Motor neuron (in vitro differentiated cells): ENCODE data around the gene FARP1. TPM values are rescaled to one million over a fixed set of nuclear protein-coding genes. Genes with fewer than 3 reads are reported as not detected.

Experiments used
- ATAC-seq, 8 experiments: fragments of 200-7000 bp; cut with Tn5 transposase; replicated peaks in 6 of 8; 2 replicates each; pipeline ENCODE4 v1.8.0; 2021; ENCODE audit warnings: mild to moderate bottlenecking in 8 of 8, moderate library complexity in 8 of 8
- H3K27ac ChIP-seq, 2 donors: fragments of 250-450 bp; sonication (Bioruptor Pico); 2 replicates each; pipeline ENCODE4 v1.9.0; 2021; ENCODE audit warnings: antibody characterized with exemption in 2 of 2, mild to moderate bottlenecking in 2 of 2, moderate library complexity in 1 of 2
- H3K4me1 ChIP-seq, 2 donors: fragments of 250-450 bp; sonication (Bioruptor Pico); replicated peaks in 1 of 2; 2 replicates each; pipeline ENCODE4 v1.6.1; 2021; ENCODE audit warnings: antibody characterized with exemption in 2 of 2, mild to moderate bottlenecking in 2 of 2, moderate library complexity in 1 of 2
- H3K4me3 ChIP-seq, 5 donors: fragments of 250-450 bp; sonication (Bioruptor Pico); 2 replicates each; pipeline ENCODE4 v1.9.0; 2021; ENCODE audit warnings: antibody characterized with exemption in 5 of 5, mild to moderate bottlenecking in 5 of 5, moderate library complexity in 4 of 5
- WGBS, 10 experiments: fragments of 450-650 bp; shearing (Covaris generic); methylation state at CpG; one replicate each; pipeline ENCODE4 v1.0.0; 2022; 5-methylcytosine and 5-hydroxymethylcytosine counted together
- in situ Hi-C, 9 experiments: fragments of 400-800 bp; cut with MboI; loops; one replicate each; pipeline ENCODE4 v1.15.0; 2021; ENCODE audit warnings: low sequenced_read_pairs in 9 of 9, low pct_unique_long_range_greater_than_20kb in 2 of 9; ENCODE audit not compliant: unreplicated experiment in 9 of 9
- total RNA-seq, 8 experiments: library from RNA; unstranded; fragments of 300-600 nt; gene quantifications; 2 replicates each; pipeline versions ENCODE4 v1.2.3 to v1.2.4, GENCODE V29; 2022

The FARP1 gene
- total RNA-seq, 8 experiments from 2014 or later = 6.5 to 349 (median 25.6) TPM

DNA sequence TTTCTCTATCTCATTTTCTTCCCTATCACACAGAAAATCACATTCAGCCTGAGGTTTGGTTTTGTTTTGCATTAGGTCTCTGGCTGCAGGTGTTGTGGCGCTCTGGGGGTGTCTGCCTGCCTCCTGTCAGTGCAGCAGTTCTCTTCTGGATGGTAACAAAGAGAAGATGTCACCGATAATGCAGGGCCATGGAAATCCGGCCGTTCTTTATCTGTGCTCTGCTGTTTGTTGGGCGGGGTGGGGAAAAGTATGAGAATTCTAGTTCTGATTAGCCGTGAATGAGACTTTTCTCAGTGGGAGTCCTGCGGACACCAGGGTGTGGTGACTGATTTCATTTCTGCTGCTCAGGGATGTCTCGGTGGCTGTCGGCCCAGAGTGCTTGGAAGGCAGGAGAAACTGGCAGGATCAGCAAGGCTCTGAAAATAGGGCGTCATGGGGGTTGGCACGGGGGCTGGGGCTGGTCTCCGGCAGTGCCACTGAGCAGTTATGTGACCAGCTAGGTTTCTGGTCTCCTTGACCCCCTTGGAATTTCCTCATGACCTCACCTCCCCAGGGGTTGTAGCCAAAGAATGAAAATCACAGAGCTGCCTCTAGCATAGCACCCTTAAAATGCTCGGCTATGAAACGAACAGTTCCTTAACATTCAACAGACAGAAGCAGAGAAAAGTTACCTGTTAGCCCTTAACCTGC is 29.2 kb downstream of the FARP1 start:
- in situ Hi-C loops = no loop called here
- Histone ChIP-seq H3K4me1 (peaks cover 25 to 29% of the 10 kb centered on the region in 2 donors), H3K27ac (peak overlapping the region in 1 of 2 donors; percentile 35), H3K4me3 (no peak overlapping the region)
- peak; percentile 53 to 82 (median 66) for ATAC-seq
- 0 to 67% (median 26%) methylated on average over 2 to 6 of the region's 14 CpGs; no CpG with 5 or more reads in 2 of the 10 experiments for WGBS, 10 experiments

DNA sequence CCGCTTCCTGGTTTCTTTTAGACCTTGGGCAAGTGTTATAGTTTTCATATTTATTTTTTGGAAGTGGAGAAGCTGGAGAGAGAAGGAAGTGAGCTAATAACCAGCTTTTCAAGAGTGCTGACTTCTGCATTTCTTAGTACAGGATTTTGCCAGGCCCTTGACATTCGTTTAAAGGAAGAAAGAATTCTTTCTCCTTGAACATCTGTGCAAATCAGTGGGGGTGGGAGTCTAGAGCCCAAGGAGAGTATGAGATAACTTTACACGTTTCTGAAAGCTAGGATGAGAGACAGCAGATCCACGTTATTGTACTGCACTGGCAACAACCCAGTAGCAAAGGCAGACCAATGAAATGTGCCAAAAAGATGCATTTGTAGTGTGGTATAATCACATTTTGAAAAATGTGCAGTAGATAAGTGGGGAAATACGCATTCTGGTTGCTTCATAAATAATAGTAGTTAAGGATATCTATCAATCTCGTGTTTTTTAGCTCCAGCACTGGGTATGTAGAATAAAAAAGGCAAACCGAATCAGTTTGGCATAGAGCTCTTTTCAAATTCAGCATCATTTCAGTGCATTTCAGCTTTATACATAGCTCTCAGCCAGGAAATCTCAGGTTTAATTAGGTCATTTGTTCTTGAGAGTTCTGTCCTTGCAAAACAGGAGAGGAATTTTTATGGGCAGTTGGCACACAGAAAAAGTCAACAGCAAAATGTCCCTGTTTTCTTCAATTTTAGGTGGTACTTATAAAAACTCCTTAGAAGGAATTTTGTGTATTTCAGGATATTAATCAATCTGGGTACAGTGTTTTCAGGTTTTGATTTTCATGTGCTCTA is 29.9 kb downstream of the FARP1 start:
- H3K4me1 ChIP-seq = peaks cover 25 to 29% of the 10 kb centered on the region in 2 donors
- WGBS, 10 experiments = 16 to 71% (median 61%) methylated on average over 3 to 7 of the region's 7 CpGs; no CpG with 5 or more reads in 1 of the 10 experiments
- H3K4me3 ChIP-seq = no peak overlapping the region
- peak in 2 of 8 experiments; percentile 16 to 20 for ATAC-seq
- no peak overlapping the region for H3K27ac ChIP-seq
- in situ Hi-C loops = no loop called here

DNA sequence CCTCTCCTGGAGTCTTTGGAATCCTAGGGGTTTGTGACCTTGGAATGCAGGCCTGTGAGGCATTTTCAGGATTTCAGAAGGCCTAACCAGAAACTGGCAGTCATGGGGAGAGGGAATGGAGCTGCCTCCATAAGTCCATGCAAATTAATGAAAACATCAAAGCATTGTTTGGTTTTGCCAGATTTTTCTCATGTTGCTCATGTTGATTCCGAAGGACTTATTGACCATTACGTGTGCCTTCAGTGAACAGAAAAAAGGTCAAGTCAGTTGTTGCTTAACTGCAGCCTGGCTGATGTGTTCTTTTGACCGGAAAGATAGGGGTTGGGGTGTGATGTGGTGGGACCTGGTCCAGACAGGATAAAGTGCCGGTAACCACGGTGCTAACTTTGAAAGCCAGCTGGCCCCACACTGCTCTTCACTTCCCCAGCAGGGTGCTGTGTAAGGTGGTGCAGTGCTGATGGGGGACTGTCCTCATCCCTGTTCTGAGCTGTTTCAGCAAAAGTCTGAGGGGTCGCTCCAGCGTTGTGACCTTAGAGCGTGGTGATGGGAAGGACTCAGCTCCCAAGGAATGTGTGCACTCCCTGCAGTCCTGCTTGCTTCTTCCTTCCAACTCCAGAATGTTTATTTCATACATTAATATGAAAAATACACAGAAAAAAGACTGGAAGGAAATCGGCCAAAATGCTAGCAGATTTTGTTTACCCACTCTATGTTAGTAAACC is 30.7 kb downstream of the FARP1 start:
- no peak overlapping the region for H3K27ac ChIP-seq
- 0 to 80% (median 64%) methylated on average over 1 to 9 of the region's 9 CpGs for WGBS, 10 experiments
- no peak overlapping the region for H3K4me3 ChIP-seq
- H3K4me1 ChIP-seq = peaks cover 25 to 29% of the 10 kb centered on the region in 2 donors
- in situ Hi-C loops = no loop called here
- peak; percentile 23 to 81 (median 58) for ATAC-seq

DNA sequence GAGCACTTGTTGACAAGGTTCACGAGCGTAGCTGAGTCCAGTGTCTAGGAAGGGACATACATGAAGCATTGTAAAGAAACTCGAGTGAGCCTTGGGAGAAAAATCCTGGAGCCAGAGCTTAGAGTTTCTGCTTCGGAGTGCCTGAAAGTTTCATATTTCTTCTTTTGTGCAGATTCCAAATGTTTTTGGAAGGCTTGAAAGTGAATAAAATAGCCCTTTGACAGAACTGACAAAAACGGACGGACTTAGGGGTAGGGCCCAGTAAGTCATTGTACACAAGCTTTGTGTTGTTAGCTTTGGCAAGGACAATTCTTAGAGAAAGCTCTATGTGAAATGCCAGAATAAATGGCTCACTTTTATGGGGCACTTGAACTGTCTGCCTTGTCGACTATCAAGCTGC is 31.4 kb downstream of the FARP1 start:
- in situ Hi-C loops = no loop called here
- WGBS, 10 experiments = 10 to 100% (median 76%) methylated on average over 1 to 7 of the region's 7 CpGs; no CpG with 5 or more reads in 1 of the 10 experiments
- no peak overlapping the region for H3K4me3 ChIP-seq
- ATAC-seq = no peak
- H3K4me1 ChIP-seq = peaks cover 25 to 29% of the 10 kb centered on the region in 2 donors
- H3K27ac ChIP-seq = no peak overlapping the region

DNA sequence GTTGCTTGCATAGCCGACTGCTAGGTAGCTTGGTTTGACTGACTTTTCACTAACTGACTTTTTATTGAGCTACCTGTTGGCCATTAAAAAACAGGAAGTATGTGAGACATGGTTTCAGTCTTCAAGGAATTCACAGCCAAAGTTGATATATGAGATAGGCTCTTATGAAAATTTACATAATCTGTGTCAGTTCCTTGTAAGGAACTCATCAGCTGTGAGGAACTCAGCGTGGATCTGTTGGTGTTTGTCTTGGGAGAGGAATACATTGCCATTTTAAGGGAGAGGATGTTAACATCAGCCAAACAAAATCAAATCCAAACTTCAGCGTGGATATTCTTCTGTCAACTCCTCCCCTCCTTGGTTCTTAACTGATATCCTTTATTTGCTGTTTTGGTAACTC is 32.1 kb downstream of the FARP1 start:
- WGBS, 10 experiments = 28 to 100% (median 86%) methylated on average over 1 to 3 of the region's 3 CpGs
- Histone ChIP-seq H3K4me1 (peaks cover 25 to 29% of the 10 kb centered on the region in 2 donors), H3K4me3 (no peak overlapping the region), H3K27ac (no peak overlapping the region)
- in situ Hi-C loops = no loop called here
- peak in 1 of 8 experiments; percentile 32 for ATAC-seq

DNA sequence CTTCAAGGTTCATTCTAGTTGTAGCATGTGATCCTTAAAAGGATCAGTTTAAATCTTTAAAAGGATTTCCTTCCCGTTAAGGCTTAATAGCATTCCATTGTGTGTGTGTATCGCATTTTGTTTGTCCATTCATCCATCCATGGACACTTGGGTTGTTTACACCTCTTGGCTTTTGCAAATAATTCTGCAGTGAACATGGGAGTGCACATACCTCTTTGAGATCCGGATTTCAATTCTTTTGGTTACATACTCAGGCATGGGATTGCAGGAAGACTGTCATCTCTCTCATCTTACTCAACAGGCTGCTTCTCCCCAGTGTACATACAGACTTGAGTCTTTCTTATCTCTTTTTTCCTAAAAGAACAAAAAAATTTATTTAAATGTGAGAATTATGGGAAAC is 32.9 kb downstream of the FARP1 start:
- in situ Hi-C loops = no loop called here
- ATAC-seq = peak in 1 of 8 experiments; percentile 8
- H3K4me3 ChIP-seq = no peak overlapping the region
- H3K27ac ChIP-seq = no peak overlapping the region
- 58 to 100% (median 93%) methylated on average over 1 to 3 of the region's 3 CpGs; no CpG with 5 or more reads in 1 of the 10 experiments for WGBS, 10 experiments
- H3K4me1 ChIP-seq = peaks cover 25 to 29% of the 10 kb centered on the region in 2 donors

DNA sequence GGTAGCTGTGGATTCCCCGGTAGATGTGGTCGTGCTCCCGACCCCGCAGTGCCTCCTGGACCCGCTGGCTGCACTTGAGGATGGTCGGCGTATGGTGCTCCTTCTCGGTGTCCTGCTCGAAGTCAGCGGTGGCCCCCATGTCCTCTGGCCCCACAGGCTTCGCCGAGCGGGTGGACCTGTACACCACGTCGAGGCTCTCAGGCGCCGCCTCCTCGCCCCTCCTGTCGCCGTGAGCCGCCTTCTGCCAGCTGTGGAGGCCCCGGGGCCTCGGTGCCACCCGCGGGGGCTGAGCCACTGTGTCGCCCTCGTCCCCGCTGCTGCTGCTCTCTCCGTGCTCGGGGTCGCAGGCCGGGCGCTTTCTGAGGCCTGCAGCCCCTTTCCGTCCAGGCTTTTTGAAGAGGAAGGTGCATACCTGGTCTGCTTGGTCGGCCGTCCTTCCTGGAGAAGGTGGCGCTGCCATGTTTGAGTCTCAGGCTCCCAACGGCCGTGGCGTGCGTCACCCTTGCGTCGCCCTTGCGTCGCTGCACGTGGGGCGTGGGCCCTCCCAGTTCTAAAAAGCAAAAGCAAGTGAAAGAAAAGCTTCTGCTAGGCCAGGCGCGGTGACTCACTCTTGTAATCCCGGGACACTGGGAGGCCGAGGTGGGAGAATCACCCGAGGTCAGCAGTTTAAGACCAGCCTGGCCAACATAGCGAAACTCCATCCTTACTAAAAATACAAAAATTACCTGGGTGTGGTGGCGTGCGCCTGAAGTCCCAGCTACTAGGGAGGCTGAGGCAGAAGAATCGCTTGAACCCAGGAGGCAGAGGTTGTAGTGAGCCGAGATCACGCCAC is 34.1 kb downstream of the FARP1 start, which contains the start of gene RNF113B:
RNF113B (minus strand) TSS at position 493 of the 832 bp plus-strand sequence; CDS start at position 460, 33 bp downstream.
- H3K4me1 ChIP-seq = peaks cover 19 to 20% of the 10 kb centered on the region in 2 donors
- 90 to 96% (median 94%) methylated on average over 2 to 10 of the region's 58 CpGs; no CpG with 5 or more reads in 6 of the 10 experiments for WGBS, 10 experiments
- ATAC-seq = no peak

DNA sequence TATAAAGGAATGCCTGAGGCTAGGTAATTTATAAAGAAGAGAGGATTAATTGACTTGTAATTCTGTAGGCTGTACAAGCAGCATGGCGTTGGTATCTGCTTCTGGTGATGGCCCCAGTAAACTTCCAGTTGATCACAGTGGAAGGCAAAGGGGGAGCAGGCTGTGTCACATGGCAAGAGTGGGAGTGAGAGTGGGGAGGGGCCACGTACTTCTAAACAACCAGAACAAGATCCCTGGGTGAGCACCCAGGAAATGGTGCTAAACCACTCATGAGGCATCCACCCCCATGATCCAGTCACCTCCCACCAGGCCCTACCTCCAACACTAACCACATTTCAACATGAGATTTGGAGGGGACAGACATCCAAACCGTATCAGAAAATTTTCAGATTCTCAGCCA is 37.2 kb downstream of the FARP1 start:
- in situ Hi-C loops = no loop called here
- H3K27ac ChIP-seq = no peak overlapping the region
- 45 to 100% (median 100%) methylated on average over 1 to 2 of the region's 3 CpGs; no CpG with 5 or more reads in 5 of the 10 experiments for WGBS, 10 experiments
- ATAC-seq = no peak
- H3K4me3 ChIP-seq = no peak overlapping the region
- no peaks in the 10 kb centered on the region for H3K4me1 ChIP-seq

More for the DNA sequence above, 34.1 kb downstream of the FARP1 start, which contains the start of gene RNF113B:
- Histone ChIP-seq H3K27ac (no peak within 1 kb of the TSS), H3K4me3 (no peak within 1 kb of the TSS)
- in situ Hi-C loops = no loop called here

DNA sequence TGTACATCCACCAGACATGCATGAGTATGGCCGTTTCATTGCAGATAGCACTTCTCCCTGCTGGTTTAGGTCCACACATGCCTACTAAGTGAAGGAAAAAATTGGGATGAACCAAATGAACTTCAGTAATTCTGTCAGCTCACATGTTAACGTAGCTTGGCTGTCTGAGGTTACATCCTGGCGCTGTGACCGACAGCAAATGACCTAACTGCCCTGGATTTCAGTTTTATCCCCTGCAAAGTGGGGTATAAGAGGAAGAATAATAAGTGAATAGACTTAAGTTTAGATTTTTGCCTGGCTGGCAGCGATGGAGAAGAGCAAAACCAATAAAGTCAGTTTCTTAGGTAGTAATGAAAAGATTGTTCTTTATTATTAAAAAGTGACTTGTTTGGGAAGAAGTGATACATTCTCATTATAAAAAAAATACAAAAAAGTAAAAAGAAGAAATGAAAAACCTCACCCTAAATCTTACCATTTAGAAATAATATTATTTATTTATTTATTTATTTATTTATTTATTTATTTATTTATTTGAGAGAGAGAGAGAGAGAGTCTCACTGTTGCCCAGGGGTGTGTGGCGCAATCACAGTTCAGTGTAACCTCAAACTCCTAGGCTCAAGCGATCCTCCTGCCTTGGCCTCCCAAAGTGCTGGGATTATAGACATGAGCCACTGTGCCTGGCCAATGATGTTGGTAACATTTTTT is 38.4 kb downstream of the FARP1 start:
- ATAC-seq = no peak
- in situ Hi-C loops = no loop called here
- Histone ChIP-seq H3K4me1 (no peaks in the 10 kb centered on the region), H3K4me3 (no peak overlapping the region), H3K27ac (no peak overlapping the region)
- 67 to 100% (median 90%) methylated on average over 2 to 7 of the region's 7 CpGs for WGBS, 10 experiments

DNA sequence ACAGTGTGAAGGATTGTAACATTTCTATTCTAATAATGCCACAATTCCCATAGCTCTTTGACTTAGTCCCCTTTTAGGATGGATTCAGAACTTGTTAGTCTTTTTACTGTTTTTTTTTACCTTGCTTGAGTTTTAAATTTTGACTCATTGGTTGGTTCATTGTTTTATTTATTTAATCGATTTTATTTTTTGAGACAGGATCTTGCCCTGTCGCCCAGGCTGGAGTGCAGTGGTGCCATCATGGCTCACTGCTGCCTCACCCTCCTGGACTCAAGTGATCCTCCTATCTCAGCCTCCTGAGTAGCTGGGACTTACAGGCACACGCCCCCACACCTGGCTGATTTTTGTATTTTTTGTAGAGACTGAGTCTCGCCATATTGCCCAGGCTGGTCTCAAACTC is 39.3 kb downstream of the FARP1 start:
- ATAC-seq = no peak
- in situ Hi-C loops = no loop called here
- H3K27ac ChIP-seq = no peak overlapping the region
- no peak overlapping the region for H3K4me3 ChIP-seq
- 60 to 100% (median 100%) methylated on average over 1 to 4 of the region's 4 CpGs for WGBS, 10 experiments
- H3K4me1 ChIP-seq = no peaks in the 10 kb centered on the region

DNA sequence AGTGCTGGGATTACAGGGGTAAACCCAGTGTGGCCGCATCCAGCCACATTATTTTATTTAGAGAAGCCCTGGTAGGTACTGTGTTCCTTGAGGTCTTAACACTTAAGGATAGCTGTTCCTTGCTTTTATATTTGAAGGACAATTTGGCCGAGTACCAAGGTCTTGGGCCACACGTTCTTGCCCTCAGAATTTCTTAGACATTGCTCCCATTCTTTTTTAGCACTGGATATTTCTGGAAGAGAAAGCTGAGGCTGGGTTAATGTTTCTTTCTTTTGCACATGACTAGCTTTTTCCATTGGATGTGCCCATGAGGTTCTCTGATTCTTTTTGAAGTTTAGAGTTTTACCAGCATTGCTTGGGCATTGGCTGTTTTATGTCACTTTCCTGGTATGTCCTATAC is 39.7 kb downstream of the FARP1 start:
- Histone ChIP-seq H3K27ac (no peak overlapping the region), H3K4me3 (no peak overlapping the region), H3K4me1 (no peaks in the 10 kb centered on the region)
- in situ Hi-C loops = no loop called here
- no peak for ATAC-seq
- 37 to 100% (median 89%) methylated on average over 1 to 3 of the region's 3 CpGs; no CpG with 5 or more reads in 1 of the 10 experiments for WGBS, 10 experiments
